H1 (cell line): ENCODE measurements around the gene PGM2L1. TPM values are rescaled to one million over a fixed set of nuclear protein-coding genes. Genes with fewer than 3 reads are reported as not detected.

Experiments
- CTCF ChIA-PET: fragments of 300-600 bp; sonication (Branson Sonifier 250); formaldehyde crosslinking; loops from one replicate; lab custom pipeline; 2021; ENCODE audit not compliant: partially characterized antibody; lab: Charles Lee
- POLR2A ChIA-PET: fragments of 300-600 bp; sonication (Branson Sonifier 250); formaldehyde crosslinking; loops from one replicate; lab custom pipeline; 2021; ENCODE audit warnings: inconsistent platforms; ENCODE audit not compliant: partially characterized antibody; lab: Charles Lee
- DNase-seq, 2 experiments: peaks; one replicate each; pipeline versions ENCODE4 v3.0.0 to v3.0.0-alpha.2; 2010 to 2022; ENCODE audit warnings: low spot score in 2 of 2, low read depth in 1 of 2, mixed read lengths in 1 of 2
- FAIRE-seq: peaks from 2 replicates; lab custom pipeline; 2011; peaks lifted over from hg19 to GRCh38; lab: Jason Lieb, UNC
- H2AFZ ChIP-seq: 2 replicates; pipeline ENCODE4 v1.8.1; 2012; ENCODE audit warnings: low read length, inconsistent platforms
- H2AK5ac ChIP-seq: 2 replicates; pipeline ENCODE4 v1.6.1; 2013; ENCODE audit warnings: low read depth, low read length
- H2BK120ac ChIP-seq: replicated peaks from 2 replicates; pipeline ENCODE3; 2013; ENCODE audit warnings: low read depth, low read length, inconsistent platforms
- H2BK12ac ChIP-seq: 2 replicates; pipeline ENCODE4 v1.6.1; 2013; ENCODE audit warnings: low read depth, low read length
- H2BK15ac ChIP-seq: 2 replicates; pipeline ENCODE4 v1.6.1; 2013; ENCODE audit warnings: low read length
- H2BK20ac ChIP-seq: 2 replicates; pipeline ENCODE4 v1.6.1; 2013; ENCODE audit warnings: low read length
- H2BK5ac ChIP-seq: 2 replicates; pipeline ENCODE4 v1.6.1; 2013; ENCODE audit warnings: low read depth, low read length
- H3K14ac ChIP-seq: 2 replicates; pipeline ENCODE4 v1.6.1; 2013; ENCODE audit warnings: inconsistent platforms; ENCODE audit not compliant: insufficient read length
- H3K18ac ChIP-seq: 2 replicates; pipeline ENCODE4 v1.6.1; 2013; ENCODE audit warnings: low read length; ENCODE audit errors: extremely low read depth
- H3K23ac ChIP-seq: 2 replicates; pipeline ENCODE4 v1.6.1; 2013; ENCODE audit warnings: inconsistent platforms; ENCODE audit not compliant: insufficient read length
- H3K23me2 ChIP-seq: 2 replicates; pipeline ENCODE4 v1.6.1; 2013; ENCODE audit warnings: low read depth, low read length
- H3K27ac ChIP-seq: 2 replicates; pipeline ENCODE4 v1.6.1; 2011; ENCODE audit warnings: low read depth, low read length, inconsistent platforms
- H3K27me3 ChIP-seq, 4 experiments: replicated peaks in 1 of 4; 1 replicate in 1 of 4; 2 replicates in 3 of 4; pipeline versions ENCODE4 v1.6.1 to v1.8.1; 2011 to 2013; ENCODE audit warnings: low read length in 3 of 4, mild to moderate bottlenecking in 3 of 4, inconsistent platforms in 2 of 4, mixed read lengths in 2 of 4, moderate library complexity in 1 of 4; ENCODE audit not compliant: control insufficient read depth in 3 of 4, insufficient read depth in 3 of 4; ENCODE audit errors: extremely low read depth in 1 of 4
- H3K36me3 ChIP-seq, 4 experiments: 2 replicates each; pipeline versions ENCODE4 v1.6.1 to v1.8.1; 2011 to 2013; ENCODE audit warnings: mild to moderate bottlenecking in 4 of 4, low read length in 3 of 4, moderate library complexity in 2 of 4, control low read depth in 1 of 4, inconsistent platforms in 1 of 4; ENCODE audit not compliant: insufficient read depth in 4 of 4, control insufficient read depth in 2 of 4
- H3K4ac ChIP-seq: replicated peaks from 2 replicates; pipeline ENCODE3; 2013; ENCODE audit warnings: low read length, low read depth, mixed read lengths, inconsistent platforms; ENCODE audit not compliant: insufficient read length
- H3K4me1 ChIP-seq, 4 experiments: replicated peaks in 1 of 4; 1 replicate in 1 of 4; 2 replicates in 3 of 4; pipeline versions ENCODE4 v1.6.1 to v1.8.1; 2011 to 2013; ENCODE audit warnings: low read length in 3 of 4, inconsistent platforms in 2 of 4, mixed read lengths in 1 of 4; ENCODE audit not compliant: insufficient read depth in 4 of 4, control insufficient read depth in 3 of 4
- H3K4me2 ChIP-seq, 2 experiments: 2 replicates each; pipeline versions ENCODE4 v1.6.1 to v1.8.1; 2011 to 2013; ENCODE audit warnings: low read depth in 2 of 2, low read length in 2 of 2, control low read depth in 1 of 2, inconsistent platforms in 1 of 2, mild to moderate bottlenecking in 1 of 2; ENCODE audit not compliant: insufficient read depth in 1 of 2
- H3K4me3 ChIP-seq, 4 experiments: fragments of 200-600, 300-600 bp in 1 of 4; sonication (generic), shearing (Covaris generic), sonication (Bioruptor Twin) in 1 of 4; 2 replicates each; pipeline versions ENCODE4 v1.5.1 to v1.8.1; 2011 to 2016; ENCODE audit warnings: low read length in 4 of 4, low read depth in 3 of 4, control low read depth in 2 of 4, inconsistent platforms in 2 of 4, mild to moderate bottlenecking in 2 of 4, mixed read lengths in 1 of 4, moderate library complexity in 1 of 4; ENCODE audit not compliant: insufficient read depth in 2 of 4; ENCODE audit errors: extremely low read depth in 1 of 4
- H3K56ac ChIP-seq: replicated peaks from 2 replicates; pipeline ENCODE3; 2013; ENCODE audit warnings: low read depth, mild to moderate bottlenecking, mixed read lengths, low read length, inconsistent platforms; ENCODE audit not compliant: insufficient read length
- H3K79me1 ChIP-seq: 2 replicates; pipeline ENCODE4 v1.6.1; 2013; ENCODE audit warnings: low read depth, low read length, control low read depth
- H3K79me2 ChIP-seq, 2 experiments: 2 replicates each; pipeline versions ENCODE4 v1.6.1 to v1.8.1; 2012 to 2013; ENCODE audit warnings: low read length in 2 of 2, mild to moderate bottlenecking in 2 of 2, inconsistent platforms in 1 of 2; ENCODE audit not compliant: insufficient read depth in 2 of 2, control insufficient read depth in 1 of 2
- H3K9ac ChIP-seq, 4 experiments: replicated peaks in 1 of 4; 1 replicate in 1 of 4; 2 replicates in 3 of 4; pipeline versions ENCODE4 v1.6.1 to v1.8.1; 2011 to 2013; ENCODE audit warnings: low read depth in 3 of 4, low read length in 3 of 4, control low read depth in 2 of 4, mild to moderate bottlenecking in 2 of 4, moderate library complexity in 2 of 4, inconsistent platforms in 1 of 4; ENCODE audit errors: extremely low read depth in 1 of 4
- H3K9me3 ChIP-seq, 2 experiments: 2 replicates each; pipeline versions ENCODE4 v1.6.1 to v1.8.1; 2012 to 2013; ENCODE audit warnings: mild to moderate bottlenecking in 2 of 2, moderate library complexity in 2 of 2, control low read depth in 1 of 2, inconsistent platforms in 1 of 2, low read depth in 1 of 2, low read length in 1 of 2, mixed read lengths in 1 of 2; ENCODE audit not compliant: insufficient read depth in 2 of 2
- H4K20me1 ChIP-seq, 2 experiments: replicated peaks in 1 of 2; 2 replicates each; pipeline versions ENCODE3 to v1.8.1; 2011 to 2013; ENCODE audit warnings: inconsistent platforms in 2 of 2, low read length in 2 of 2, mild to moderate bottlenecking in 1 of 2; ENCODE audit not compliant: insufficient read depth in 2 of 2, control insufficient read depth in 1 of 2
- H4K5ac ChIP-seq: 2 replicates; pipeline ENCODE4 v1.6.1; 2013; ENCODE audit warnings: low read length, low read depth, mixed read lengths, inconsistent platforms; ENCODE audit not compliant: insufficient read length
- H4K8ac ChIP-seq: 2 replicates; pipeline ENCODE4 v1.8.0; 2013; ENCODE audit warnings: mild to moderate bottlenecking, moderate library complexity, low read length, inconsistent platforms; ENCODE audit not compliant: insufficient read depth; ENCODE audit errors: extremely low read depth
- H4K91ac ChIP-seq: replicated peaks from 2 replicates; pipeline ENCODE3; 2013; ENCODE audit warnings: low read length, mixed read lengths, inconsistent platforms; ENCODE audit not compliant: insufficient read length
- E2F6 ChIP-seq: IDR thresholded peaks from 2 replicates; pipeline ENCODE4 v1.6.1; 2012; ENCODE audit warnings: inconsistent platforms
- POU5F1 ChIP-seq: IDR thresholded peaks from 2 replicates; pipeline ENCODE4 v1.6.1; 2011; ENCODE audit warnings: low read depth, mild to moderate bottlenecking, low read length, moderate library complexity
- RAD21 ChIP-seq, 2 experiments: IDR thresholded peaks in 1 of 2; conservative IDR thresholded peaks in 1 of 2; 2 replicates each; pipeline ENCODE4 v1.6.1; 2011; ENCODE audit warnings: low read depth in 2 of 2, low read length in 2 of 2, improper control_type of control experiment in 1 of 2, inconsistent platforms in 1 of 2, mild to moderate bottlenecking in 1 of 2, moderate library complexity in 1 of 2
- SIRT6 ChIP-seq: IDR thresholded peaks from one replicate; pipeline ENCODE4 v1.7.1; 2012; ENCODE audit warnings: low read length, inconsistent platforms
- WGBS, 2 experiments: shearing (Covaris generic) in 1 of 2; methylation state at CpG; one replicate each; pipeline versions ENCODE4 v1.1.6 to v1.1.7; 2013 to 2015; ENCODE audit warnings: low lambda C conversion rate in 2 of 2, mixed read lengths in 2 of 2, inconsistent platforms in 1 of 2, low coverage in 1 of 2, missing lambda C conversion rate in 1 of 2; ENCODE audit not compliant: insufficient replicate concordance in 2 of 2, insufficient coverage in 1 of 2, insufficient read length in 1 of 2; ENCODE audit errors: extremely low coverage in 1 of 2, missing lambda C conversion rate in 1 of 2; 5-methylcytosine and 5-hydroxymethylcytosine counted together
- polyA plus RNA-seq, 7 experiments: library from polyadenylated mRNA; depleted of rRNA in 3 of 7; stranded (reverse) in 5 of 7; unstranded in 2 of 7; fragments of >200 nt in 5 of 7; fragments of 200-250 nt in 2 of 7; gene quantifications; 1 replicate in 5 of 7; 2 replicates in 1 of 7; 4 replicates in 1 of 7; pipeline versions ENCODE4 v1.2.1 to v1.2.3, GENCODE V29; 2011 to 2013; ENCODE audit warnings: missing spikeins in 2 of 7, mixed read lengths in 2 of 7
- total RNA-seq: library from RNA; stranded (reverse); fragmentation: NEBNext Ultra II Directional; extraction: Animal tissue kit (Norgen Biotek cat#: 25700); gene quantifications from 2 replicates; pipeline ENCODE4 v1.2.1, GENCODE V29; 2021
- TF ChIP-seq, protein P1 (sequence below), 3 experiments: IDR thresholded peaks; 1 replicate in 2 of 3; 2 replicates in 1 of 3; pipeline versions ENCODE4 v1.5.1 to v1.6.1; 2011; ENCODE audit warnings: low read length in 3 of 3, mild to moderate bottlenecking in 3 of 3, inconsistent platforms in 2 of 3, low read depth in 1 of 3, moderate library complexity in 1 of 3; ENCODE audit not compliant: insufficient read depth in 1 of 3; ENCODE audit errors: control extremely low read depth in 1 of 3

Gene PGM2L1
- total and polyA plus RNA-seq, 2 of the 8 experiments (the other 6 are each of a cell fraction or from before 2014, with no cell fraction given), result 5.0 to 42.7 TPM

DNA sequence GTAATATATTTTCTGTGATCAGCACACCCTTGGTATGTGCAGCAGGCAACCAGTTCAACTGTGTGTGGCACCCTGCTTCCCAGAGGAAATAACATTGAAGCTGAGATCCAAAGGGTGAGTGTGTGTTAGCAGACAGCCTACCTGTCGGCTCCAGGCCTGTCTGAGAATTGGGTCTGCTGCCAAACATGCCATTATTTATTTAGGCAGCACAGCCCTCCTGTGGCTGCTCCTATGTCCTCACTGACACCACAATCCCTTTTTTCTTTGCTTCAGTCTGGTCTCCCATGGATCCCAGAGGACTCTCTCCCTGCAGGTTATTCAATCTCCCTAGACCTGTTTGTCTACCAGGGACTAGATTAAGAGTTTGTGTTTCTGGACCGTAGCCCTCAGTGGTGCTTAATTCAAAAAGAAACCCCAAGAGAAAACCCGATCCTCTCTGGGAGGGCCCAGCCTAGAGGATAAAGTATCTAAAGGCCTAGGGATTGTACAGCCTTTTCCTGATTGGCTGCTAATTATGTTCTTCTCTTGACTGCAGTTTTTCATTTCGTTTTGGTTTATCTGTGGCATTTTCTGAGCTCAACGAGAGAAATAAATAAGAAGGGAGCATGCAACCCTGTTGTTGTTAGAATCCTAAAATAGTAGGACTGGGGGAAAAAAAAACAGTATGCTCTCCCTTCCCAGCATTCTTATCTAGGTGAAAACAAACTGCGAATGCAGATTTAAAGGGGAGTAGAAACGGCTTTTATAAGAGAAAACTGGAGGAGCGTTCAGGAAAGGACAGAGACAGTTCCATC is 45.0 kb upstream of the PGM2L1 start:
- WGBS, 2 experiments, result 76% methylated on average over 8 of the region's 8 CpGs; no CpG with 5 or more reads in 1 of the 2 experiments
- Histone ChIP-seq H4K8ac (no peak overlapping the region), H2BK120ac (no peak overlapping the region), H3K23me2 (no peaks in the 10 kb centered on the region)
- TF ChIP-seq E2F6 (no peak), POU5F1 (no peak), RAD21 (IDR thresholded peaks at IDR 0.05 in 1 of 2, conservative IDR thresholded peaks at IDR 0.05 in 1 of 2; ENCODE audit: low read depth in 2 of 2, low read length in 2 of 2) (peak; percentile 41 to 49), SIRT6 (no peak)
- TF ChIP-seq, protein P1, sequence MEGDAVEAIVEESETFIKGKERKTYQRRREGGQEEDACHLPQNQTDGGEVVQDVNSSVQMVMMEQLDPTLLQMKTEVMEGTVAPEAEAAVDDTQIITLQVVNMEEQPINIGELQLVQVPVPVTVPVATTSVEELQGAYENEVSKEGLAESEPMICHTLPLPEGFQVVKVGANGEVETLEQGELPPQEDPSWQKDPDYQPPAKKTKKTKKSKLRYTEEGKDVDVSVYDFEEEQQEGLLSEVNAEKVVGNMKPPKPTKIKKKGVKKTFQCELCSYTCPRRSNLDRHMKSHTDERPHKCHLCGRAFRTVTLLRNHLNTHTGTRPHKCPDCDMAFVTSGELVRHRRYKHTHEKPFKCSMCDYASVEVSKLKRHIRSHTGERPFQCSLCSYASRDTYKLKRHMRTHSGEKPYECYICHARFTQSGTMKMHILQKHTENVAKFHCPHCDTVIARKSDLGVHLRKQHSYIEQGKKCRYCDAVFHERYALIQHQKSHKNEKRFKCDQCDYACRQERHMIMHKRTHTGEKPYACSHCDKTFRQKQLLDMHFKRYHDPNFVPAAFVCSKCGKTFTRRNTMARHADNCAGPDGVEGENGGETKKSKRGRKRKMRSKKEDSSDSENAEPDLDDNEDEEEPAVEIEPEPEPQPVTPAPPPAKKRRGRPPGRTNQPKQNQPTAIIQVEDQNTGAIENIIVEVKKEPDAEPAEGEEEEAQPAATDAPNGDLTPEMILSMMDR (IDR thresholded peaks at IDR 0.05; ENCODE audit: control extremely low read depth in 1 of 3, insufficient read depth in 1 of 3, low read depth in 1 of 3, low read length in 3 of 3), result peak in 1 of 3 experiments; percentile 12; a peak in 1 of 4 replicates
- TF ChIP-seq, all 59 proteins: peak for 2
- Histone ChIP-seq H2BK12ac (no peak overlapping the region), H3K79me2 (no peaks in the 10 kb centered on the region), H4K5ac (no peak overlapping the region), H4K91ac (no peak overlapping the region), H3K4me2 (no peak overlapping the region), H3K4me1 (peaks cover 0 to 7% (median 4%) of the 10 kb centered on the region in 4 experiments; a peak in 4 of 7 replicates), H3K27me3 (no peaks in the 10 kb centered on the region), H3K4me3 (no peak overlapping the region), H3K27ac (no peak overlapping the region), H4K20me1 (no peaks in the 10 kb centered on the region), H2AFZ (no peak overlapping the region; the same call in 1 of the 2 replicates), H3K79me1 (no peaks in the 10 kb centered on the region), H3K9ac (no peak overlapping the region), H3K56ac (no peak overlapping the region), H2BK20ac (no peak overlapping the region), H3K9me3 (no peaks in the 10 kb centered on the region), H2BK5ac (no peak overlapping the region), H2AK5ac (no peak overlapping the region), H3K36me3 (no peaks in the 10 kb centered on the region), H2BK15ac (no peak overlapping the region), H3K4ac (no peak overlapping the region), H3K18ac (no peak overlapping the region), H3K14ac (no peak overlapping the region), H3K23ac (no peak overlapping the region)
- POLR2A ChIA-PET, result no interaction called here
- DNase-seq (no peak), FAIRE-seq (no peak)
- CTCF ChIA-PET, result interaction anchor here (0.6 to 4.2 kb wide), 10 partner anchors 10 to 189 kb away, joined by 3 to 19 read pairs (median 8); partner anchors contain the start of gene LIPT2
